DMS153 (cell line): ENCODE results near the gene TMEM41A.

ENCODE experiments used
- DNase-seq: peaks from one replicate; lab custom pipeline; 2025; lab: John Stamatoyannopoulos, UW

Gene TMEM41A

DNA sequence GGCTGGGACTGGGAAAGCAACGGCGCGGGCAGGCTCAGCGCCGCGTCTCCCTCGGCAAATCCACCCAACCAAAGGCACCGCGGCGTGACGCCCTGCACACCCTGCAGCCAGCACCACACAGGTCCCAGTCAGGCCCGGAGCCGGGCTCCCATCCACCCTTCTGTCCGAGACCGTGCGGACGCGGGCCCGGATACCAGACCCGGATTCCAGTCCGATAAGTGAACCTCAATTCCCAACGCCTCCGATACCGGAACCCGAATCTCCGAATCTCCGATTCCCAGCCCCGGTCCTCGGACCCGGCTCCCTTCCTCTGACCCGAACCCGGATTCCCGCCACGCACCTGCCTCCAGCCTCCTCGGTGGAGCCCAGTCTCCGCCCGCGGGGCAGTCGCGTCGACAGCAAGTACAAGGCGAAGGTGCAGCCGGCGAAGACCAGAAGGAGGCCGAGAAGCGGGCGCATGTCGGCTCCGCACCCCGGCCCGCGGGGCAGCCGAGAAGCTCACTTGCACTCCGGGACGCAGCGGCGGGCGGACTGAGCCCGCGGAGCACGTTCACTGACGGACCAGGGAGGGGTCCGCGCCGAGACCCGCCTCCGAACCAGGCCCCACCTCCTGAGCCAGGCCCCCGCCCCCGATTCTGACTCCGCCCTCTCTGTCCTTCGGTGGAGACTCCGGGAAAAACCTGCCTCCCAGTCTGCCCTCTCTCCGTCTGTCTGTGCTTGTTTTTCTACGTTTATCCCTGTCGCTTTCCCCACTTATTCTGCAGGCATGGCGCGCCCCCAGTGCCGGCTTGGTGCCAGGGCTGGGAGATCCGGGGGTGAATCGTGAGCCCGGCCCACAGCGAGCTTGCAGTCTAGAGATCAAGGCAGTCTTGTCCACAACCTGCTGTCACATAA lies at the start of gene TMEM41A:
TSS of gene TMEM41A (minus strand) at position 533 of the 894 bp plus-strand sequence. CDS start at position 459, 74 bp downstream.
- peak; percentile 71 for DNase-seq

GRCh38 chr3:185540695-185541094 lies 41.9 kb upstream of the TMEM41A start:
- no peak for DNase-seq

- DNase-seq, result no peak
These were observed 41.1 kb upstream of the TMEM41A start for GRCh38 chr3:185539934-185540333.

GRCh38 chr3:185537369-185537970 lies 38.6 kb upstream of the TMEM41A start:
- peak; percentile 44 for DNase-seq

DNA sequence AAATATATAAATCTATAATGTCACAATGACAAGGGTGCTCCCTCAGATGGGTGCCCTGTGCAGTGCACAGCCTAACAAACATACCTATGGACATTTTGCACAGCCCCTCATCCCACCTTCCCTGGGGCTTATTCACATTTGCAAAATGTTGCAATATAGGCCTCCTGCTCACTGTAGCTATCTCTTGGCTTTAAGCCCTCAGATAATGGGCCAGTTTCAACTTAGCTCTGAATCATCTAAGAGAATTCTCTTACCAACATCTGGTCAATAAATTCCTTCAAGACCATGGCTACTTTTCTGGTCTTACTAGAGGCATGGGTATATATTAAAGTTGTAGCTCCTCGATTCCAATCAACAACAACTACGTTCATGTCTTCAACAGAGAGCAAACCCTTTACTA lies 35.7 kb upstream of the TMEM41A start:
- DNase-seq, result no peak

GRCh38 chr3:185532901-185533300 lies 34.1 kb upstream of the TMEM41A start:
- no peak for DNase-seq

DNA sequence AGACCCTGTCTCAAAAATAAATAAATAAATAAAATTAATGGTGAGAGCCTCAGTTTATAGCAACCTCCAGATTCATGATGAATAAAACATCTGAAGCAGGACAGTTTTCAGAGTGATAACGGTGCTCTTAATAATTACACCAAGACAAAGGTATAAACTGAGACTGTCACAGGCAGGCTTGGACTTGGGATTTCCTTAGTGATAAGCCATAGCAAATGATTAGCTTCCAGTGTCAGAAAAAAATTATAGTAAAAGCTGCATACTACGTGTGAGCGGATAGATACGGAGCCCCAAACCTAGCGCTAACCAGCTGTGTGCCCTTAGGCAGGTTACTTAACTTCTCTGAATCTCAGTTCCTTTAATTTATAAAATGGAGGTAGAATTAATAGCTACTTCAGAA lies 32.0 kb upstream of the TMEM41A start:
- DNase-seq, result no peak

- DNase-seq, result no peak
These were observed 29.7 kb upstream of the TMEM41A start for GRCh38 chr3:185528532-185528931.

DNA sequence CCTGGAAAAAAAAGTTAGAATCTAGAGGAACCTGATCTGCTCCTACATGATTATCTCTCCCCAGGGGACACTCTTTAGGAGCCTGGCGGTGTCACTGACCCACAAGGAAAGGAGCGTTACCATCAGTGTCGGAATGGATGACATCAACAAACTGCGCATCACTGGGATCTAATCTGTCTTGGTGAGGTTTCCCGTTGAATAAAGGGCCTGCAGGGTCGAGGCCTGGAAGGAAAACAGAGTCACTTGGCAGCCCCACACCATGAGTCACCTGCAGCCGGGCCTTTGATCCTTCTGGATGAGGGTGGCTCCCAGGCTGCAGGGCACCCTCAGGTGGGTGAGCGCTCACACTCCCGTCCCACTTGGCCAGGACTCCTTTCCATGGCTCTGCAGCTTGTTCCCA lies 28.5 kb upstream of the TMEM41A start:
- no peak for DNase-seq

DNA sequence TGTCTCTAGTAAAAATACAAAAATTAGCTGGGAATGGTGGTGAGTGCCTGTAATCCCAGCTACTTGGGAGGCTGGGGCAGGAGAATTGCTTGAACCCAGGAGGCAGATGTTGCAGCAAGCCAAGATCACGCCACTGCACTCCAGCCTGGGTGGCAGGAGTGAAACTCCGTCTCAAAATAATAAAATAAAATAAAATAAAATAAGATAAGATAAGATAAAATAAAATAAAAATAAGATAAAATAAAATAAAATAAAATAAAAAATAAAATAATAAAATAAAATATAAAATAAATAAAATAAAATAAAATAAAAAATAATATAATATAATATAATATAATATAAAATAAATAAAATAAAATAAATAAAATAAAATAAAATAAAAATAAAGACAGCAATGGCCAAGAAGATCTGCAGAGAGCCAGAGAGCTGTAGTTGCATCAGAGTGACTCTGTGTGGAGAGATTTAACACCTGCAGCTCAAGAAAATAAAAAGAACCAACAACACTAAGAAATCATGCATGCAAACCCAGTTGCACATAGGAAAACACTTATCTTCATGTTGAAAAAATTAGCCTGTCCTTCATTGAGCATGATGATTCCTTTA lies 27.6 kb upstream of the TMEM41A start:
- no peak for DNase-seq

DNA sequence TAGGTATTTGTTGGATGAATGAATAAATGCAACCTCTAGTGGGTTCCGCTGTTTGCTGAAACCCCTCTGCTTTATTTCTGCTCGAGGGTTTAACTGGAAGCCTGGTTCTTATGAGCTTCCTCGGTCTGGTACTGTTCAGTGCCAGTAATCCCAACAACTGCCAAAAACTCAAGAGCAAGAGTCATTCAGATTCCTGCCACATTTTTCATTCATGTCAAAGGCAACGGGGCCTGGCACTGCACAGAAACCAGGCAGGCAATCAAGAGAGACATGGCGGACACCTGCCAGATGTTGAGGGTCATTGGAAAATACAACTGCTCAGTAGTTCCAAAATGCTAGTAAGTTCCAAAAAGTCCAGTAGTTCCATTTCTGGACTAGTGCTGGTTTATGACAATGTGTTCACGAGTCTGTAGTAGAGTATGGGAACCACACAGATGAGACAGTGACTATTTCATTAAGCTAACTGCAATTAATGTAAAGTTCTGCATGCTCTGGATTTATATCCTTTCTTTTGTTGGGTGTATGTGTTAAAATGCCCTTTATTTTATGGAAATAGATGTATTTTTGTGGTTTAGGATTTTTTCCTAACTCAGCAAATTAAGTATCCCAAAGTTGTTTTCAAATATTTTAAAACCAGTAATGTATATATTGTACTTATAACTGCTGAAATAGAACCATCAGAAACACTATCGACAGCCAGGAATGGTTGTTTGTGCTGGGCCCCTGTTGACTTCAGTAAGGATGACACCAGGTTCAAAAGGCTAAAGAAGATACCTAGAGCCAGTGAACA lies 22.7 kb upstream of the TMEM41A start:
- DNase-seq, result no peak

GRCh38 chr3:185519021-185519420 lies 20.2 kb upstream of the TMEM41A start:
- DNase-seq, result no peak

GRCh38 chr3:185517387-185518130 lies 18.7 kb upstream of the TMEM41A start:
- no peak for DNase-seq

DNA sequence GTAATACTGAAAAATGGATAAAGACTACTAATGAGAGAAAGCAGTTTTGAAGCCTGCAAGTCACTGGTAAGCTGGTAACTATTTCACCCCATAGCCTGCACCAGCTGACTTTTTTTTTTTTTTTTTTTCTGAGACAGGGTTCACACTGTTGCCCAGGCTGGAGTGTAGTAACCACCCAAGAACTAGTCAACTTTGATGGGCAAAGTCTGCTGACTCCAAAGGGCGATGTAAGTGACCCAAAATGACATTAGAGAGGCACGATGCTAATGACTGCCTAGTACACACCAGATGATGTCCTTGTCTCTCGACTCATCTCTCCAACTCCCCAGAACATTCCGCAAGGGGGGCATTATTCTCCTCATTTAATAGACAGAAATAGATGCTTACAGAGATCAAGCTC lies 12.9 kb upstream of the TMEM41A start:
- DNase-seq, result no peak

- DNase-seq, result no peak
These were observed 9.6 kb upstream of the TMEM41A start for GRCh38 chr3:185508335-185508991.

GRCh38 chr3:185507883-185508282 lies 9.0 kb upstream of the TMEM41A start:
- DNase-seq, result no peak

GRCh38 chr3:185504636-185505035 lies 5.8 kb upstream of the TMEM41A start:
- DNase-seq, result no peak

DNA sequence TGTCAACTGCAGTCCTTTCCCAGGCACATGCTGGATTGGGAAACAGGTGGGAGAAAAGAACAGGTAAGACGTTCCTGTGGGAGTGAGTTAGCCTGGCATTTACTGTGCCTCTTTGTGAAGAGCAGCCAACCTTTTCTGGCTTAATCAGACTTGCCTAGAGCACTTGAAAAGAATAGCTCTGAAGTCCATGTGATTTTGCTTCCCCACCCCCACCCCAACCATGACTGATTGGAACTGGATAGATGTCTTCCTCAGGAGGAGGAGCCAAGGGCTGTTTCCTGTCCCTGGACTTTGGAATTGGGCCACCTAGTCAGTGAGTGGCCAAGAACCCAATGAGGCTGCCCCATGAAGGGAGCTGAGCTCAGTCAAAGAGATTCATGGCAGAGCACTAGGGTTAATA lies 4.7 kb upstream of the TMEM41A start:
- no peak for DNase-seq

DNA sequence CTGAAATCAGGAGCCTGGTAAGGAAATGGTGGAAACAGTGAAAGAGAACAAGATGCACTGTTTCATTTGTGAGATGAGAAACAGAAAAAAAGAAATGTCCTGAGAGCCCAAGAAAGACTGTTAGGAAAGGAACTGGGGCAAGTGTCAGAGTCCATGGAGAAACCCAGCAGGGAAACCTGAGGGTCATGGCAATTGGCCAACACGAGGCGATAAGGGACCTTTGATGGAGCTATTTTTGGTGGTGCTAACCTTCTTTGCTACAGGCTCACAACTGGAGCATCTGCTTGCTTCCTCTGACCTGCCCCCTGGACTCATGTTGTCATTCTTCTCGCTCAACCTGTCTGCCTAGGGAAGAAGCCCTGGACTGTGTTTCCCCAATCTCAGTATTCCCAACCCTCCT lies 4.2 kb upstream of the TMEM41A start:
- DNase-seq, result no peak

DNA sequence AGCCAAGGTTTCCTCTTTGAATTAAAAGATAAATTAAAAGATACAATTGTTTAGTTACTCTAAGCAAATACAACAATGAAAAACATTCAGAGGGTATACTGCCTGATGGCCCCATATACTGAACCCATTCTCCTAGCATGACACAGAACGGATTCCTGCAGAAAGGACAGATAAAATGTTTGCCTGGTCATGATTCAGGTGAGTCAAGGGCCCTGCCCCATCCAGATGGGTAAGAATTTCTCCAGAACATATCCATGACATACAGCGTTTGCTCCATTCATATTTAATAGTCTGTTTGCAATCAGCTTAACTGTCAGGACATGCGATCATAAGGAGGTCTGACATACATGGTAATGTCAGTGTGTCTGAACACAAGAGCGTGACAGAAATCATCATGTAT lies 8.6 kb downstream of the TMEM41A start:
- no peak for DNase-seq

DNA sequence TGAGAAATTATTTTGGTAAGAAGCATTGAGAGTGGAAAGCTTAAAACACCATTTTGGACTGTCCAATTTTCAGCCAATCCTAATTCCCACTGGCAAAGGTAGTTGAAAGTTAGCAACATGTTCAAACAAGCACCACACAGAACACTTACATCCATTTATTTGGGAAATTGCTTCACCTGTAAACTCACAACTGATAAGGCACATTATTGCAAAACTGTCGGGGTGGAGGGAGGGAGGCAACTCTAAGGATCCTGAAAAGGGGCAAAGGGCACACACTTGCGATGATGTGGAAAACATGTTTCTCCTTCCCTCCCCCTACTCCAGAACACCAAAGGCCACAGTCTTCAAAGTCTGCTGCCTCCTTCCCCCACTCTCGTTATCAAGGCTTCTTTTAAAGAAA lies 9.4 kb downstream of the TMEM41A start:
- no peak for DNase-seq
